Left forelimb (tissue), 1 donor: Measurements from ENCODE around the gene LRRK1.

Experiments
- DNase-seq: peaks from one replicate; pipeline ENCODE4 v3.0.0-alpha.2; 2018; ENCODE audit warnings: low spot score

Gene LRRK1

GRCh38 chr15:100909989-100910955 lies 8.9 kb upstream of the LRRK1 start:
- peak; percentile 59 for DNase-seq

DNA sequence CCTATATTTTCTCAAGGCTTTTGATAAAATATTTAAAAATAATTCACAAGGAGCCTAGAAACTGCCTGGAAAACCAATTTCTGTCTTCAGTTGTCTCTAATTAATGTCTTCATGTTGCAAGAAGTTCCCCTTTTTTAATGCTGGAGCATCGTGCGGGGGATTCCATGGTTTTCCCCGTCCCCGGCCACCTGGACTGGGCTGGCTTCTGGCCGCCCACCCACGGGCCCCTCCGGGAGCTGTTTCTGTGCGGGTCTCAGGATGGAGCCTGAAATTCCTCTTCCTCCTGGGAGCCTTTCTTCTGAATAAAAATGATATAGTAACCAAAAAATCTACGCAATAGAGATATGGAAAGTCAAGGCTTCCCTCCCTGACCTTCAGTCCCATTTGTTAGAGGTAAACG lies 8.1 kb upstream of the LRRK1 start:
- DNase-seq: peak; percentile 55

- DNase-seq: peak; percentile 53
Observed at GRCh38 chr15:100913961-100914360, 5.2 kb upstream of the LRRK1 start.

GRCh38 chr15:100914876-100915275 lies 4.3 kb upstream of the LRRK1 start:
- peak; percentile 18 for DNase-seq

DNA sequence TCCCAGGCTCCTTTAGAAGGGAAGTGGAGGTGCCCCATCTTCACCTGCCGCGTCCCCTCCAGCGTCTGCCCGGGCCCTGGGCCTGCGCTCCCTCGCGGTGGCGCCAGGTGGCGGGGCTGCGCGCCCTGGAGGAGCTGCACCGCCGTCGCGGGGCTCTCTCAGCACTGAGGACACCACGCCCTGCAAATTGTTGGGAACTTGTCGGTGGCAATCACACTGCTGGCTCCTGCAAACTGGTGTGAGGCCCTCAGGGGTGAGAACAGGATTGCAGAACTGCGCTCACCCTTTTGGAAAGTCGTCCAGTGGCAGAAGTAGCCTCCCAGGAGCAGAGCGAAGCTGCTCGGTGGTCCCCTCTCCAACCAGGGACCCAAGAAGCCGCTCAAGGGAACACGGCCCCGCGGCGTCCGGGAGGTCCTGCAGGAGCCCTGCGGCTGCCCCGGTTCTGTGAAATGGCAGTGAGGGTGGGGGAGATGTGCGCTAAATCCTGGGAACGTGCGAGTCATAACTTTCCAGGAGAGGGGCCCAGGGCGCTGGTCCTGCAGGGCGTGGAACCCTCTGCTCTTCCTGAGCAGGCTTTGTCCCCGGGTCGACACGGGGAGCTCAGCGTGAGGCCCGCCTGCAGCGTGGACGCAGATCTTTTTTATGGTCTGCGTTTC lies 995 bp upstream of the LRRK1 start:
- DNase-seq: peak; percentile 85

DNA sequence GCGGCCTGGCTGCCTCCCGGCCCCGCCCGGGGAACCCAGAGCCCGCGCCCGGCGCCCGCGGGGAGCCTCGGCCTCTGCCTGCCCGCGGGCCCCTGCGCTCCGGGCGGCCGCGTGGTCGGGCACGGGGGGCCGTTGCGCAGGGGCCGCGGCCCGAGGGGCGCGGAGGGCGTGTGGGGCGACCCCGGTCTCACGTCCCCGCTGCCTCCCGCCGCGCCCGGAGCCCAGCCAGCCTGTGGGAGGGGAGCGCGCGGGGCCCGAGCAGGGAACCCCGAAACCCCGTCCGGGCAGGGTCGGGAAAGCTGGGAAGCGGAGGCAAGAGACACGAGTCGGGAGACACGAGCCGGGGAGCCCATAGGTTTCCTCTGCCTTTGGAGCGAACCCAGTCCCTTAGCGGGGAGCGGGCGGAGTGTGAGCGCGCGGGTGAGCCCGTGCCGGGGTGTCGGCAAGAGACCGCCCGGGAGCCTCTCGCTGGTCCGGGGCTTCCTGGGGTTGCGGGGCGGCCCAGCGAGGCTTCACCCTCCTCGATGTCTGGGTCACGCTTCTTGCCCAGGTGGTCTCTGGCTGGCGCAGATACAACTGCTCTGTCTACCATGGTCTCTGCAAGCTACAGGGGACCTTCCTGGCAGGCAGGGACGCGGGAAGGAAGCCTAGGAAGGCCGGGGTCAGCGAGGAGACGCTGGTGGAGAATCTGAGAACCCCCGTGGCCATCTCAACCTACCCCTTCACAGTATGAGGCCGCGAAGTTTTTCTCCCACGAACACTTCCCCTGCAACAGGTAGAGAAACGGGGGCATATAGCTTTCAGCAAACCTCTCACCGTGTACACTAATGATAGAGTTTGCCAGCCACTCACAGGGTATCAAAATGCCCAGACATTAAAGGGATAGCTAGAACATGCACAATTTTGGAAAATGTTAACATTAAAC lies 586 bp downstream of the LRRK1 start:
- peak; percentile 71 for DNase-seq

- DNase-seq: peak; percentile 60
Observed at GRCh38 chr15:100920516-100921135, 1.5 kb downstream of the LRRK1 start.

DNA sequence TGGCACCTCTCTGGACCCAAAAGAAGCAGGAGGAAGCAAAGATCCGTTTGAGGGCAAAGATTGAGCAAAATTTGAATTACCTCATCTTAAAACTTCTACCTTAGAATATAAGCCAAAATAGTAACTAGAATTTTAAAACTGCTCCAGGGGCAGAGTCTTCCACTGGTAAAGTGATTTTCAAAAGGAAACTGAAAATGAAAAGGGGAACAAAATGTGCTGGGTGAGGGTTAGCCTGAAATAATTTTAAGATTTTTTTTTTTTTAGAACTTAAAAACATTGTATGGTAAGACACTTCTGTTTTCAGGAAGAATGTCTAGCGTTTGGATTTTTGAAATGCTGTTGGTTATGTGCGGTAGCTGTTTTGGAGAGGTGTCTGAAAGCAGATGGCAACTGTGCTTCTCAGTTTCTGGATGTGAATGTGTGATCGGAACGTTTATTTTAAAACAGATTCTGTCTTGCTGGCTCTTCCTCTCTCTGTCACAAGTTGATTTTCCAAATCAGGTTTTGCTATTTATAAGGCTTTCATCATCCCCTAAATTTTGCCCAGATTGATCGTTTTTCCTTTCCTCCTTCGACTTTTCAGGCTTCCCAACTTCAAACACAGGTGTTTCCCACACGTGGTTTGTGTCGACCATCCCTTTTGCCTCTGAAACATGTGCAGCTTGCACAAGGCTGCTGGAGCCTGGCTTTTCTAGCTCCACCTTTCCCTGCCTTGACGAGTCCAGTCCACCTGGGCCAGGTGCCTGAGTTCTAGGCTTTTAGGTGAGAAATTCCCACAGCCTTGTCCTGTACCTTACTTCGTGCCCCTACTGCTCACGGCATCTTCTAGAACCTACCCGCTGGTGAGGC lies 3.3 kb downstream of the LRRK1 start:
- DNase-seq: no peak

- DNase-seq: no peak
Observed at GRCh38 chr15:100923076-100923475, 3.9 kb downstream of the LRRK1 start.

GRCh38 chr15:100923902-100924301 lies 4.7 kb downstream of the LRRK1 start:
- no peak for DNase-seq

DNA sequence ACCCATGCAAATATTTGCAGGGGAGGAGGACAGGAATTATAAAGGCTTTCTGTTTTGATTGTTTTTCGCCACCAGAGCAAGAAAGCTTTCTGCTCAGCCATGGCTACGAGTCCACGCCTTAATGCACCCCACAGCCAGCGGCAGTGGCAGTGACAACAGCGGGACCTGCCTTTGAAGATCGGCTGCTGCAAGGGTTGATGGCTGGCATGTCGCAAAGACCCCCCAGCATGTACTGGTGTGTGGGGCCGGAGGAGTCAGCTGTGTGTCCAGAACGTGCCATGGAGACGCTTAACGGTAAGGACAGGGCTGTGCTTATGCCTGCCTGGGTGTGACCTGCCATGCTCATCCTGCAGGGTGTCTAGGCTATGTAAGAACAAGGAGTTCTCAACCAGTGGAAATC lies 5.3 kb downstream of the LRRK1 start:
- no peak for DNase-seq

- no peak for DNase-seq
Observed at GRCh38 chr15:100925480-100925879, 6.3 kb downstream of the LRRK1 start.

- no peak for DNase-seq
Observed at GRCh38 chr15:100926258-100926657, 7.1 kb downstream of the LRRK1 start.

DNA sequence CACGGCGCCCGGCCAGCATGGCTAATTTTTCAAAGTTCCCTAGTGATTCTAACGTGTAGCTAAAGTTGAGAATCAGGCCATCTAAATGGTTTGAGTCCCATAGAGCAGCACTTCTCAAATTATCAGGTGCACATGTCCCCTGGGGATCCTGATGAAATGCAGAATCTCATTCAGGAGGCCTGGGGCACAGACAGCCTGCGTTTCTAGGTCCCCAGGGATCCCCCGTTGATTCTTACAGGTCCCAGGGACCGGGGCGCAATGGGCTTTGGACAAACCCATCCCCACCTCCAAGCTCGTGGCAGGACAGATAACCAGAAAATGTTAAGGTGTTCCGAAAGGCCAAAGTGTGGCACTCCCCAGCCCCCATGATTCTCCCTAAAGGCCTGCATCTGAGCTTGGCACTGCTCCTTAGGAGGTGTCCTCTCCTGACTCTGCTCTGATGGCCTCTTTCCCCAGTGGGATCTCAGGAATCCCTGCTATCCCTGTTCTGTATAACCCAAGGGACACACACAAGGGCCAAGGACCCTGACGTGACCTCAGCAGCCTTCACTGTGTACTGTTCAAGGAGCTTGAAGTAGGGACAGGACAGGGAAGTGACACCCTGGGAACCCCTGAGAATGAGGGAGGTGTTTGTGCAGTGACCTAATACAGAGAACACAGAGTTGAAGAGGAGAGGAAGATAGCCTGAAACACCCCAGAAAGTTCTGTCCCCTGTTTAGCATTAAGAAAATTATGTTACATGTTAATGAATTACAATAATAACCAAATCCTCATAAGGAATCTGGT lies 8.0 kb downstream of the LRRK1 start:
- DNase-seq: no peak

GRCh38 chr15:100928632-100929280 lies 9.6 kb downstream of the LRRK1 start:
- no peak for DNase-seq

DNA sequence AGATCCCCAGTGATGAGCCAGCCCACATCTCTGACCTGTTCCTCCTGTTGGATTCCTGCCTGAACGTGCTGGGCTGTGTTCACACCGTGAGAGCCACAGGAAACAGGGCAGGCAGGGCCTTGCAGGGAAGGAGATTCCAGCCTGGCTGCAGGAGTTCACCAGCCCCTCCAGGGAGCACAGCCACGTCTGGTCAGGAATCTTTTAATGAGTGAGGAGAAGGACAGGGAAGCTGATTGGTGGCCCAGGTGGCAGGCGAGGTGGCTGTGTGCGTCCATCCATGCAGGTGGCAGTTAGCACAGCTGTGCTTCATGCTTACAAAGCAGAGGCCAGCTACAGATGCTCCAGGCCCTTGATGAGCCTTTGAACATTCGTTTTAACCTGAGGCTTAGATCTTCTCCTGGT lies 10.5 kb downstream of the LRRK1 start:
- DNase-seq: no peak

- no peak for DNase-seq
Observed at GRCh38 chr15:100930306-100930848, 11.2 kb downstream of the LRRK1 start.

DNA sequence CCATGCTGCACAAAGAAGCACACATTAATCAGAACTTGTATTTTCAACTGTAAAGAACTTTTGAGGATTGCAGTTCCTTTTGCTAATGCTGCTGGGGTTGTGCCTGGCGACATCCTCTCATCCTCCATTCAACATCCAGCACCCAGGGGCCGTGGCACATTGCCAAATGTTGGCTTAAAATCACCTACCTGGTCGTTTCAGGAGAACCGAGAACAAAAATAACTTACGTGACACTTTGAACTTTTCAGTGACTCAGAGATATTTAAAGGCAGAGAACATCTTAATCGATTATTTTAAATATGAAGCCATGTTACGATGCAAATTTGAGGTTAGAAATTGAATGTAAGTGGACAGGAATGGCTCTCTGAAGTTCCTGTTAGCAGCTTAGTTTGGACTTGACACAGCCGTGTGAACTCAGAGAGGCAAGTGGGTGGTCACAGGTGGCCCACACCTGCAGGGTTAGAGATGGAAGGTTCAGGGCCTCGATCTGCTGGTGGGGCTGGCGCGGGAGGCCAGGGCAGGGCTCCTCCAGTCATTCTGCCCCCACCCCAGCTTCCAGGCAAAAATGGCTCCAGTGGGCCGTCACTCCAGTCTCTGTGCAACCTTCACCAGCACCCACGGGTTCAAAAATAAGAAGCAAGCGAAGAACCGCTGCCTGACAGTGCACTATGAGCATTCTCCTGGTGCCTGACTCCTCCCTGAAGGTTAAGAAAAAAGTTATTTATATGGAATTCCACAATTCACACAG lies 12.2 kb downstream of the LRRK1 start:
- DNase-seq: no peak
